Measurements from ENCODE around the gene EZR.

DNA sequence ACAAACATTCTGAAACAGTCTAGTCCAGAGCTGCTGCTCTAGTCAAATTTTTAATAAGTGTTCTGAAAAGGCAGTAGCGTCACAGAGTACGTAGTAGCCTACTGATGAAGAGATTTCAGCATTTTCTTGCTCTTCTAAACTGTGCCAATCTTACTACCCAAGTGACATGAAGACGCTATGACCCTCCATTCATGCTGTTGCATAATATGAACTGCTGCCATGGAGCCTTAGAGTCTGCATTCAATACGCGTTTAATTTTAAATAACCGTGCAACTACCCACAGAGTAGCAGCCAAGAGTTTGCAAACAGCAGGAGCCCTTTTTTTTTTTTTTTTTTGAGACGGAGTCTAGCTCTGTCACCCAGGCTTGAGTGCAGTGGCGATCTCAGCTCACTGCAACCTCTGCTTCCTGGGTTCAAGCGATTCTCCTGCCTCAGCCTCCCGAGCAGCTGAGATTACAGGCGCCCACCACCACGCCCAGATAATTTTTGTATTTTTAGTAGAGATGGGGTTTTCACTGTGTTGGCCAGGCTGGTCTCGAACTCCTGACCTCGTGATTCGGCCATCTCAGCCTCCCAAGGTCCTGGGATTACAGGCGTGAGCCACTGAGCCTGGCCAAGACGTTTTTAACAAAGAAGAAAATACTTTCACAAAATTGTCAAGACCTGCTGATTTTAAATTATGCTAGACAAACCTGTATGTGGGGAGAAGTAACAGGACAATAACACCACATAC, 44.3 kb downstream of the EZR start:
- TF ChIP-seq, protein P1, sequence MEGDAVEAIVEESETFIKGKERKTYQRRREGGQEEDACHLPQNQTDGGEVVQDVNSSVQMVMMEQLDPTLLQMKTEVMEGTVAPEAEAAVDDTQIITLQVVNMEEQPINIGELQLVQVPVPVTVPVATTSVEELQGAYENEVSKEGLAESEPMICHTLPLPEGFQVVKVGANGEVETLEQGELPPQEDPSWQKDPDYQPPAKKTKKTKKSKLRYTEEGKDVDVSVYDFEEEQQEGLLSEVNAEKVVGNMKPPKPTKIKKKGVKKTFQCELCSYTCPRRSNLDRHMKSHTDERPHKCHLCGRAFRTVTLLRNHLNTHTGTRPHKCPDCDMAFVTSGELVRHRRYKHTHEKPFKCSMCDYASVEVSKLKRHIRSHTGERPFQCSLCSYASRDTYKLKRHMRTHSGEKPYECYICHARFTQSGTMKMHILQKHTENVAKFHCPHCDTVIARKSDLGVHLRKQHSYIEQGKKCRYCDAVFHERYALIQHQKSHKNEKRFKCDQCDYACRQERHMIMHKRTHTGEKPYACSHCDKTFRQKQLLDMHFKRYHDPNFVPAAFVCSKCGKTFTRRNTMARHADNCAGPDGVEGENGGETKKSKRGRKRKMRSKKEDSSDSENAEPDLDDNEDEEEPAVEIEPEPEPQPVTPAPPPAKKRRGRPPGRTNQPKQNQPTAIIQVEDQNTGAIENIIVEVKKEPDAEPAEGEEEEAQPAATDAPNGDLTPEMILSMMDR (conservative IDR thresholded peaks at IDR 0.05; ENCODE audit: low read length): no peak
- no peak for TF ChIP-seq EZH2phosphoT487 (IDR thresholded peaks at IDR 0.05; ENCODE audit: borderline replicate concordance, low read depth, low read length)

Data from OCI-LY7 (cell line).